ENCODE measurements around the gene CD74.
A peak's percentile ranks its signal among the peaks of the same experiment; 100 is the strongest.

CD74 gene

GRCh38 chr5:150447188-150447587 lies 34.5 kb upstream of the CD74 start:
- no peak overlapping the region for H3K4me3 ChIP-seq (IDR thresholded peaks at IDR 0.05; ENCODE audit: insufficient read depth, low read depth, low read length)
- H2AFZ ChIP-seq (ENCODE audit: low read depth) = no peak overlapping the region
- TF ChIP-seq CTCF (conservative IDR thresholded peaks at IDR 0.05; ENCODE audit: low read depth, low read length) = no peak
- peaks cover 17% of the 10 kb centered on the region for H3K4me1 ChIP-seq (ENCODE audit: low read depth, poor library complexity, severe bottlenecking)
- H3K36me3 ChIP-seq (ENCODE audit: insufficient read depth) = peaks cover 23% of the 10 kb centered on the region; the same call in 1 of the 2 replicates
- H4K20me1 ChIP-seq (ENCODE audit: insufficient read depth) = no peaks in the 10 kb centered on the region
- H3K27me3 ChIP-seq (ENCODE audit: insufficient read depth, low read depth) = no peaks in the 10 kb centered on the region
- peak overlapping the region; percentile 97; the same call in 1 of the 2 replicates for H3K4me2 ChIP-seq
- H3K9ac ChIP-seq = no peak overlapping the region
- peaks cover 34% of the 10 kb centered on the region for H3K79me2 ChIP-seq (ENCODE audit: insufficient read depth, low read depth)
- H3K27ac ChIP-seq = no peak overlapping the region

- H3K36me3 ChIP-seq (ENCODE audit: insufficient read depth) = peaks cover 23% of the 10 kb centered on the region; the same call in 1 of the 2 replicates
- H2AFZ ChIP-seq (ENCODE audit: low read depth) = no peak overlapping the region
- no peak overlapping the region for H3K9ac ChIP-seq
- H3K4me1 ChIP-seq (ENCODE audit: low read depth, poor library complexity, severe bottlenecking) = peaks cover 17% of the 10 kb centered on the region
- no peaks in the 10 kb centered on the region for H4K20me1 ChIP-seq (ENCODE audit: insufficient read depth)
- no peak for TF ChIP-seq CTCF (conservative IDR thresholded peaks at IDR 0.05; ENCODE audit: low read depth, low read length)
- H3K27ac ChIP-seq = no peak overlapping the region
- H3K4me2 ChIP-seq = no peak overlapping the region
- peaks cover 34% of the 10 kb centered on the region for H3K79me2 ChIP-seq (ENCODE audit: insufficient read depth, low read depth)
- H3K4me3 ChIP-seq (IDR thresholded peaks at IDR 0.05; ENCODE audit: insufficient read depth, low read depth, low read length) = no peak overlapping the region
- no peaks in the 10 kb centered on the region for H3K27me3 ChIP-seq (ENCODE audit: insufficient read depth, low read depth)
Observed at GRCh38 chr5:150446583-150446982, 33.9 kb upstream of the CD74 start.

- Histone ChIP-seq H4K20me1 (ENCODE audit: insufficient read depth) (no peaks in the 10 kb centered on the region), H3K4me3 (IDR thresholded peaks at IDR 0.05; ENCODE audit: insufficient read depth, low read depth, low read length) (no peak overlapping the region), H3K36me3 (ENCODE audit: insufficient read depth) (peaks cover 23% of the 10 kb centered on the region; the same call in 1 of the 2 replicates), H3K27me3 (ENCODE audit: insufficient read depth, low read depth) (no peaks in the 10 kb centered on the region), H3K79me2 (ENCODE audit: insufficient read depth, low read depth) (peaks cover 34% of the 10 kb centered on the region), H3K27ac (no peak overlapping the region), H3K9ac (no peak overlapping the region), H3K4me2 (no peak overlapping the region), H3K4me1 (ENCODE audit: low read depth, poor library complexity, severe bottlenecking) (peaks cover 17% of the 10 kb centered on the region), H2AFZ (ENCODE audit: low read depth) (no peak overlapping the region)
- TF ChIP-seq CTCF (conservative IDR thresholded peaks at IDR 0.05; ENCODE audit: low read depth, low read length) = no peak
Observed at GRCh38 chr5:150446088-150446487, 33.4 kb upstream of the CD74 start.

- H3K79me2 ChIP-seq (ENCODE audit: insufficient read depth, low read depth) = peaks cover 34% of the 10 kb centered on the region
- peaks cover 17% of the 10 kb centered on the region for H3K4me1 ChIP-seq (ENCODE audit: low read depth, poor library complexity, severe bottlenecking)
- H3K27ac ChIP-seq = no peak overlapping the region
- H2AFZ ChIP-seq (ENCODE audit: low read depth) = no peak overlapping the region
- H3K4me3 ChIP-seq (IDR thresholded peaks at IDR 0.05; ENCODE audit: insufficient read depth, low read depth, low read length) = no peak overlapping the region
- H3K4me2 ChIP-seq = no peak overlapping the region
- TF ChIP-seq CTCF (conservative IDR thresholded peaks at IDR 0.05; ENCODE audit: low read depth, low read length) = no peak
- H3K27me3 ChIP-seq (ENCODE audit: insufficient read depth, low read depth) = no peaks in the 10 kb centered on the region
- H4K20me1 ChIP-seq (ENCODE audit: insufficient read depth) = no peaks in the 10 kb centered on the region
- H3K36me3 ChIP-seq (ENCODE audit: insufficient read depth) = peaks cover 23% of the 10 kb centered on the region; the same call in 1 of the 2 replicates
- no peak overlapping the region for H3K9ac ChIP-seq
Observed at GRCh38 chr5:150444770-150445169, 32.1 kb upstream of the CD74 start.

Data from KMS-11 (cell line).